Fibroblast of gingiva (primary cell): ENCODE measurements around the gene GTF2A1L.
A peak's percentile ranks its signal among the peaks of the same experiment; 100 is the strongest.
"Not testable (repeated sequence)": the region's sequence is repeated elsewhere in the genome, so short reads cannot be mapped to it uniquely, and the experiment has no call there.

Source experiments
- DNase-seq: peaks from one replicate; pipeline ENCODE4 v3.0.0-alpha.2; 2011; ENCODE audit warnings: low read depth

Gene GTF2A1L

GRCh38 chr2:48607307-48608014 lies 10.2 kb upstream of the GTF2A1L start:
- DNase-seq, result peak; percentile 57

- no peak for DNase-seq
Measured at GRCh38 chr2:48613211-48613610, 4.4 kb upstream of the GTF2A1L start.

GRCh38 chr2:48614581-48614980 lies 3.1 kb upstream of the GTF2A1L start:
- not testable (repeated sequence) for DNase-seq

DNA sequence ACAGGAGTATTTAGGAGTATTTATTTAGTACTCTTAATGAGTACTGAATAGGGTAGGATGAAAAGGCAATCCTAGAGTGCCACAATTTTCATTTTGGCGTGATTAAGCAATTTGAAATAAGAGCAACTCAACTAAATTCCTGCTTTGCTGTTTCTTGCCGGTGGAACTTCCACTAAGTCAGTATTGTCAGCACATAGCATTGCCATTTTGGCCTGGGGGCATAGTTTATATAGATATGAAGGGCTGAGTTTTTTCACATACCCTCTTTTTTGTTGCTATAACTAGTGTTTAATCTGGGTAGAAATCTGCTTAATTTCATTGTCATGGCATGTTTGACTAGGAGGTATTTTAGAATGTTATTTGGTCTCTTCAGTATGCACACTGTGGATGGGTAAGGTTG lies 1.9 kb downstream of the GTF2A1L start:
- DNase-seq, result no peak

- no peak for DNase-seq
Measured at GRCh38 chr2:48620604-48621003, 2.9 kb downstream of the GTF2A1L start.

GRCh38 chr2:48622691-48623090 lies 5.0 kb downstream of the GTF2A1L start:
- not testable (repeated sequence) for DNase-seq

GRCh38 chr2:48624696-48625095 lies 7.0 kb downstream of the GTF2A1L start:
- no peak for DNase-seq

GRCh38 chr2:48626047-48626446 lies 8.4 kb downstream of the GTF2A1L start:
- DNase-seq, result no peak

DNA sequence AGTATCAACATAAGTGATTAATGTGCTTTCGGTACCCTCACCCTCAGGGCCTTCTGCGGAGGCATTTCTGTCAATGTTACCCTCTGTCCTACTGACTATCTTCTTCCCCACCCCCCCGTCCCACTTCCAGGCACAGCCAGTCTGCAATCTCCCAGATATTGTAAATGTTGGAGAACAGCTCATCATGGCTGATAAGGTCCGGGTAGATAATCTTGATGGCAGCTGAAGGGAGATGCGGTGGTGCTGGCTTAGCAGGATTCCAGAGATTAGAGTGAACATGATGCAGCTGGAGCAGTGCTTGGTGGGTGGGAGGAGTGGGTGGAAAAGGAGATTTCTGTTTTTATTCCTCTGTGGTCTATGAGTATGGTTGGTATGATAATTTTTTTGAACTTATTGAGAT lies 15.5 kb downstream of the GTF2A1L start:
- DNase-seq, result no peak

- no peak for DNase-seq
Measured at GRCh38 chr2:48635786-48636185, 18.1 kb downstream of the GTF2A1L start.

- DNase-seq, result no peak
Measured at GRCh38 chr2:48638261-48638660, 20.6 kb downstream of the GTF2A1L start.

DNA sequence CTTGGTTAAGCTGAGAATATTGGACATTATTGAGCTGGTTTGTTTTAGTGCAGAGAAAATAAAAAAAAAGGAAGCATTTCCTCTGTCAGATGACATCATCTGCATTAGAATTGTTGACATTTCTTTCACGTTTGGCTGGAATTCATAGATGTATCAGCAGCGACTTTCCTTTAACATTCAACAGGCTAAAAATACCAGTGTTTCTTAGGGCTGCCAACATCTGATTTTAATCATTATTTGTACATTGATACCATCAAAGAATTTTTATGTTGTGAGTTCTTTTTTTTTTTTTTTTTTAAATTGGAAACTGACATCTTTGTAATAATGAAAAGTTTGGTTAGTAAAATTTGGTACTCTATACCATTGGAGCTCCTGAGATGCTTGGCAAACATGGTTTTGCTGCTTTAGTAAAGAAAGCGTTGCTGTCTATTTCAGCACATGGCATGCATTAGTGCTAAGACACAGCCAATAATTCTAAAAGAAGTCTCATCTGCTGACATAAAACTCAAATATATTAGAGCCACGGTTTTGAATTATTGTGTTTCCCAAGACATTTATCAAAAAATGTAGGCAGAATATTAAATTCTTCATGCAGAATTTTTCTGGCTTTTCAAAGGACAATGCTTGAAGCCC lies 33.6 kb downstream of the GTF2A1L start:
- DNase-seq, result peak; percentile 88

DNA sequence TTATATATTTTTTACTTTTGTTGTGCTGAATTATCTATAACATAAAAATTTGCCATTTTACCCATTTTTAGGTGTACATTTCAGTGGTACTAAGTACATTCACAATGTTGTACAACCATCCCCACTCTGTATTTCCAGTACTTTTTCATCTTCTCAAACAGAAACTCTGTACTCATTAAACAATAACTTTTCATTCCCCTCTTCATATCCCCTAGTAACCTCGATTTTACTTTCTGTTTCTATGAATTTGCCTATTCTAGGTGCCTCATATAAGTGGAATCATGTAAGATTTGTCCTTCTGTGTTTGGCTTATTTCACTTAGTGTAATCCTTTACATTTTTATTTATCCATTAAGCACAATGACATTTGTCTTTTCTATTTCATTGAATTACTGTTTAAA lies 51.3 kb downstream of the GTF2A1L start:
- no peak for DNase-seq

- DNase-seq, result no peak
Measured at GRCh38 chr2:48673581-48673980, 55.9 kb downstream of the GTF2A1L start.

GRCh38 chr2:48674933-48675332 lies 57.3 kb downstream of the GTF2A1L start:
- DNase-seq, result no peak

GRCh38 chr2:48677450-48677849 lies 59.8 kb downstream of the GTF2A1L start:
- DNase-seq, result no peak

- DNase-seq, result no peak
Measured at GRCh38 chr2:48685126-48685525, 67.5 kb downstream of the GTF2A1L start.

DNA sequence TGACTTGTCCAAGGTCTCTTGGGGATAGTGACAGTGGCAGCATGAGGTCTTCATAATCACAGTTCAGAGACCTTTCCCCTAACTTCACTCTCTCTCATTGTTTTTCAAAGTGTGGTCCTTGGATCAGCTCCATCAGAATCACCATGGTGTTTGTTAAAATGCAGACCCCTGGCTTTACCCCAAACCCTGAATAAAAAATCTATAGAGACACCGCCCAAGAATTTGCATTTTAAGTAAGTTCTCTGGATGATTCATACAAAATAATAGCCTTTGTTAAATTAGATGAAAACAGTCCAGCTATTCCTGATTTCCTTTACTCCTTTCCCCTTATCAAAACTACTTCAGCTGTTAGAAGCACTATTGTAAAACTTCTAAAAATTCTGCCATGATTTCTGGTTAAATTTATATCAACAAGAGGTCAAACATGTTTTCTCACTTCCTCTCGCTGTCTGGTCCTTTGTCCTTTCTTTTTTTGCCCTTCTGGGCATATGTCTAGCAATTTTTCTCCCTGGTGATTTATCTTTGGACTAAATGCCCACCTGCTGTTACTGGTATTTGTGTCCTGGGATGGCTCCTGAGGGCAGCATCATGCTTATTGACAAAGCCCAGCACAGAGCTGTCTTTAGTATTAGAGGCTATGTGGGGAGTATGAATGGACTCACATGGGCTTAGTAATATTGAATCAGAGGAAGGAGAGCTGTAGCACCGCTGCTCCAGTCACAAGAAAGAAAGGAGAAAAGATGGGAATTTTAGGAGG lies 74.5 kb downstream of the GTF2A1L start:
- no peak for DNase-seq

GRCh38 chr2:48693066-48693465 lies 75.4 kb downstream of the GTF2A1L start:
- no peak for DNase-seq

DNA sequence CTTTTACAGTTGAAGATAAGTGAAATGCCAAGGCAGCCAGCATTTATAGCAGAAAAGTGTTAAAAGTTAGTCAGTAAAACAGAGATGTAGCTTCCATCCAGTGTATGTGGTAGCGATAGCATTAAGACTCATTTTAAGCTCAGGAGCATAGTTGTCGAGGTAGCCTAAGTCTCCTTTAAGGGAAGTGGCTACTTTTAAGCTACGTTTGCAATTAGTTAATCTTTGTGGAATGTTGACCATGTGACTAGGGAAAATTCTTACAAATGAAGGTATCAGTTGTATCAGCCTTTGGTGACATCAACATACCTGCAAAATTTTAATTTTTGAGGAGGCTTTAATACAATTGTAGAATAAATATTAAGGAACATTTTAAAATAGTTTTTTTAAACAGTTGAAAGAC lies 76.0 kb downstream of the GTF2A1L start:
- no peak for DNase-seq

- no peak for DNase-seq
Measured at GRCh38 chr2:48694149-48694548, 76.5 kb downstream of the GTF2A1L start.

DNA sequence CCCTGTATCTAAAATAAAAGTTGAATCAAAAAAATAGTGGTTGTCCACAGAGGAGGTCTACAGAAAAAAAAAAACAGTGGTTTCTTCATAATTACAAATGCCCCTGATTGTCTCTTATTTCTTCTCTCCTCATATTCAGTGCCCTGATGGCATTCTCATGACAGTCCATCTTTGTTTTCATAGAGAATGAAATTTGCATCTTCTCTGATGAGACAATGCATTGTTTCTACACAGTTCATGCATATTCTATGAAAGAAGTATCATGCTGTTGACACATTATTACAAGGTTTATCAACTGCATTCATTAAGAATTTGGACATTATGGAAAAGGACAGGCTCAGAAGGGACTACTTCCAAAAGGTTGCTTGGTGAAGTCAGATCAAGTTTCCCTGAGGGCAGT lies 78.3 kb downstream of the GTF2A1L start:
- no peak for DNase-seq

- no peak for DNase-seq
Measured at GRCh38 chr2:48696881-48697280, 79.2 kb downstream of the GTF2A1L start.
